Lung (tissue), 12 donors: ENCODE data around the gene FRMD4A. TPM values are rescaled to one million over a fixed set of nuclear protein-coding genes. Genes with fewer than 3 reads are reported as not detected.
"Not testable (repeated sequence)": the region's sequence is repeated elsewhere in the genome, so short reads cannot be mapped to it uniquely, and the experiment has no call there.

Experiments used
- ATAC-seq: fragments of 200-7000 bp; cut with Tn5 transposase; one replicate; pipeline ENCODE4 v1.9.1; 2020; ENCODE audit warnings: moderate number of reproducible peaks; ENCODE audit not compliant: insufficient read depth, low FRiP score
- DNase-seq, 3 donors: peaks; one replicate each; pipeline ENCODE4 v3.0.0-alpha.2; 2013 to 2017
- H3K27ac ChIP-seq, 2 donors: one replicate each; pipeline ENCODE4 v1.5.1; 2013; ENCODE audit warnings: mild to moderate bottlenecking in 2 of 2, moderate library complexity in 2 of 2, control low read depth in 1 of 2, inconsistent platforms in 1 of 2, low read depth in 1 of 2, low read length in 1 of 2
- H3K27me3 ChIP-seq, 3 donors: one replicate each; pipeline ENCODE4 v1.5.1; 2013; ENCODE audit warnings: low read length in 2 of 3; ENCODE audit not compliant: control insufficient read depth in 3 of 3, insufficient read depth in 3 of 3
- H3K36me3 ChIP-seq, 4 donors: one replicate each; pipeline ENCODE4 v1.5.1; 2013; ENCODE audit warnings: low read length in 4 of 4, mild to moderate bottlenecking in 1 of 4, moderate library complexity in 1 of 4; ENCODE audit not compliant: control insufficient read depth in 4 of 4, insufficient read depth in 4 of 4
- H3K4me1 ChIP-seq, 5 donors: one replicate each; pipeline ENCODE4 v1.5.1; 2013; ENCODE audit warnings: low read length in 5 of 5, mild to moderate bottlenecking in 2 of 5, moderate library complexity in 1 of 5; ENCODE audit not compliant: control insufficient read depth in 5 of 5, insufficient read depth in 5 of 5
- H3K4me3 ChIP-seq: one replicate; pipeline ENCODE4 v1.5.1; 2013; ENCODE audit warnings: mild to moderate bottlenecking, control low read depth, moderate library complexity
- H3K9ac ChIP-seq, 2 donors: one replicate each; pipeline ENCODE4 v1.5.1; 2013; ENCODE audit warnings: low read length in 2 of 2, control low read depth in 1 of 2; ENCODE audit not compliant: insufficient read depth in 1 of 2
- H3K9me3 ChIP-seq, 4 donors: one replicate each; pipeline ENCODE4 v1.5.1; 2013; ENCODE audit warnings: low read length in 3 of 4, mild to moderate bottlenecking in 1 of 4, moderate library complexity in 1 of 4; ENCODE audit not compliant: control insufficient read depth in 4 of 4, insufficient read depth in 3 of 4
- whole genome bisulfite sequencing, 2 donors: extraction: QIAGEN DNeasy Blood & Tissue Kit; methylation state at CpG; one replicate each; pipeline ENCODE4 v1.1.7; 2013; 5-methylcytosine and 5-hydroxymethylcytosine counted together
- polyA plus RNA-seq, 2 donors: library from polyadenylated mRNA; stranded (reverse); fragments of 200-250 nt; gene quantifications; one replicate each; pipeline ENCODE4 v1.2.1, GENCODE V29; 2013
- total RNA-seq, 2 donors: library from RNA; depleted of rRNA in 1 of 2; stranded (reverse); fragments of >200 nt in 1 of 2; gene quantifications; one replicate each; pipeline ENCODE4 v1.2.1, GENCODE V29; 2014 to 2021
- TF ChIP-seq, protein P1 (sequence below): IDR thresholded peaks from 2 replicates; pipeline ENCODE4 v1.5.1; 2012; ENCODE audit warnings: mild to moderate bottlenecking; ENCODE audit errors: control extremely low read depth, extremely low read depth
- donor health status: control.
- donor health status: control.
- donor health status: Bipolar disorder and iron deficiency.
- donor health status: healthy.
- donor health status: DM: yes; HTN: yes; CAD: no.

FRMD4A gene
- total and polyA plus RNA-seq, 4 donors = 12.0 to 64.5 (median 29.3) TPM

DNA sequence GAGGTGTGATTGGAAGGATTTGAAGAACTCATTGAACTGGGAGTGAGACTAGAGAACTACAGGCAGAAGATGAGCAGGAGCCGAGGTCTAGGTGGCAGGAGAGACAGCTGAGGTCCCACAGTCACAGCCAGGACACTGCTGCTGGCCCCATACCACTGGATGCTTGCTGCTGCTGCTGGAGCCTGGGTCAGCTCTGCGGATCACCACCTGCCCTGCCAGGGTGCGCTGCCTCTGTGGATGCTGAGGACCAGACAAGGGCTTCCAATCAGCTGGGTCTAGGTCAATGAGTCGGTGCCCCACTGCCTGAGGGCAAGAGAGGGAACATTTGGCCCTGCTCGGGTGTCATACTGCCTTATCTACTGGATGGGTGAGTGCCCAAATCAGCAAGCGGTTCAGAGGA lies 94.4 kb downstream of the FRMD4A start:
- Histone ChIP-seq H3K27ac (no peak overlapping the region), H3K9ac (no peak overlapping the region), H3K36me3 (no peaks in the 10 kb centered on the region), H3K27me3 (peaks cover 0 to 19% (median 0%) of the 10 kb centered on the region in 3 donors), H3K4me3 (no peak overlapping the region), H3K4me1 (peaks cover 0 to 8% (median 0%) of the 10 kb centered on the region in 5 donors), H3K9me3 (no peaks in the 10 kb centered on the region)
- WGBS, 2 donors = 76 to 86% methylated on average over 6 of the region's 6 CpGs
- DNase-seq (peak in 1 of 3 donors; percentile 33), ATAC-seq (no peak)
- TF ChIP-seq, protein P1, sequence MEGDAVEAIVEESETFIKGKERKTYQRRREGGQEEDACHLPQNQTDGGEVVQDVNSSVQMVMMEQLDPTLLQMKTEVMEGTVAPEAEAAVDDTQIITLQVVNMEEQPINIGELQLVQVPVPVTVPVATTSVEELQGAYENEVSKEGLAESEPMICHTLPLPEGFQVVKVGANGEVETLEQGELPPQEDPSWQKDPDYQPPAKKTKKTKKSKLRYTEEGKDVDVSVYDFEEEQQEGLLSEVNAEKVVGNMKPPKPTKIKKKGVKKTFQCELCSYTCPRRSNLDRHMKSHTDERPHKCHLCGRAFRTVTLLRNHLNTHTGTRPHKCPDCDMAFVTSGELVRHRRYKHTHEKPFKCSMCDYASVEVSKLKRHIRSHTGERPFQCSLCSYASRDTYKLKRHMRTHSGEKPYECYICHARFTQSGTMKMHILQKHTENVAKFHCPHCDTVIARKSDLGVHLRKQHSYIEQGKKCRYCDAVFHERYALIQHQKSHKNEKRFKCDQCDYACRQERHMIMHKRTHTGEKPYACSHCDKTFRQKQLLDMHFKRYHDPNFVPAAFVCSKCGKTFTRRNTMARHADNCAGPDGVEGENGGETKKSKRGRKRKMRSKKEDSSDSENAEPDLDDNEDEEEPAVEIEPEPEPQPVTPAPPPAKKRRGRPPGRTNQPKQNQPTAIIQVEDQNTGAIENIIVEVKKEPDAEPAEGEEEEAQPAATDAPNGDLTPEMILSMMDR = no peak

DNA sequence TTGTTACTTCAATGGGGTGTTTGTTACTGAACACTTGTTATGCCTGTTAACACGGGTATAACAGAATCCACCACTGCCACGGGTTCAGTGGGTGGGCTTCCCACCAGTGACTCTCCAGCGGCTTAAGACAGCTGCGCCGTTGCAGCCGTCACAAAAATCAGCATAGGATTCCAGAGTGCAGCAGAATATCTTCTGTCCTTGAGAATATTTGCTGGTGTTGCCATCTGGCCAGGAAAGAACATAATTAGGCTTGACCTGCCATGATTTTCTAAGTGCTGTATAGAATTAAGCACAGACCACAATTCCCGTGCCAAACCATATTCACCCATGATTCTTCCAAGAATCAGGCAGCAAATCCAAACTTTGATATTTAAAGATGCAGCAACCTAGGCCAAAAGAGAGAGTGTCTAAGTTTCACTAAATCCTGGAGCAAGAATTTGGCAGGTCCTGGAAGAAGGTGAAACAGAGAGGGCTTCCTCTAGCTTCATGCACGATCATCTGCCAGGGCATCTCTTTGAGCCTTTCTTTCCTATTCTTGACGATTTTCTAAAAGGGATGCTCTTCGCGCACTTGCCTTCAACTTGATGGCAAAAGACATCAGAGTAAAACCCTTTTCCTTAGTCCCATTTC lies 95.0 kb downstream of the FRMD4A start:
- DNase-seq (no peak), ATAC-seq (no peak)
- Histone ChIP-seq H3K36me3 (no peaks in the 10 kb centered on the region), H3K9ac (no peak overlapping the region), H3K27ac (no peak overlapping the region), H3K4me1 (peaks cover 0 to 8% (median 0%) of the 10 kb centered on the region in 5 donors), H3K27me3 (peaks cover 0 to 14% (median 0%) of the 10 kb centered on the region in 3 donors), H3K4me3 (no peak overlapping the region), H3K9me3 (no peaks in the 10 kb centered on the region)
- TF ChIP-seq, protein P1 = no peak
- WGBS, 2 donors = 85 to 90% methylated on average over 11 of the region's 11 CpGs

DNA sequence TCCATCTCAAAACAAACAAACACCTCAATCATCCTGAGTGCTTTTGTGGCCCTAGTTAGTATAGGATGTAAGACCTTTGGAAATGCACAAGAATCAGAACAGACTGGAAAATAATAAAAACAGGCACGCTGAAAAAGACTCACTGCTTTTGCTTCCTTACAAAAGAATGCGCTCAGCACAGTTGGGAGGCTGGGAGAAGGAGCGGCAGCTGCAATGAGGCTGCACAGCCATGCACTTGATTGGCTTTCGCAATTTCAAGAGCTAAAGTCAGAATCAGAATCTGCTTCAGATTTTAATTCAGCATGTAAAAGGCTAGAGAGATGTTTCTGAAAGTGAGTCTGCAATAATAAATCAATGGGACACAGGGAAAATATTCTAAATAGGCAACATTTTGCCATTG lies 97.2 kb downstream of the FRMD4A start:
- H3K9ac ChIP-seq = no peak overlapping the region
- H3K4me3 ChIP-seq = no peak overlapping the region
- no peaks in the 10 kb centered on the region for H3K9me3 ChIP-seq
- H3K4me1 ChIP-seq = peaks cover 0 to 8% (median 0%) of the 10 kb centered on the region in 5 donors
- TF ChIP-seq, protein P1 = no peak
- no peak for ATAC-seq
- 78 to 86% methylated on average over 4 of the region's 4 CpGs for WGBS, 2 donors
- no peak for DNase-seq
- H3K27me3 ChIP-seq = peaks cover 0 to 4% (median 0%) of the 10 kb centered on the region in 3 donors
- H3K36me3 ChIP-seq = no peaks in the 10 kb centered on the region
- no peak overlapping the region for H3K27ac ChIP-seq

DNA sequence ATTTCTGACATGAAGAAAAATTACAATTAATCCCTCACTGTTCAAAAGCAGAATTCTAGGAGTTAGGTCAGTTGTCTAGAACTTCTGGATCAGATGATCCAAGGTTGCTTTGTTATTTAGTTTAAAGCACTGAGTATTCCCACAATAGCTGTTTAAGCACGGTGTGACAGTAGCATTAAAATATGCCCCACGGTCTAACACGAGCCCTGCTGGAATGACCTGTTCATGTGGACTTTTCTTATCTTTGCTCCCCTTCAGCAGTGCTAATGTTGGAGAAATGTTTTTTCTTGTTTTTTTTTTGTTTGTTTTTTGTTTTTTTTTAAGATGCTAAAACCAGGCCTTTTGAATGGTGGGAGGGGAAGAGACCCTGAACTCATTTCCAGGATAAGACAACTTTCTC lies 101.9 kb downstream of the FRMD4A start:
- not testable (repeated sequence) for DNase-seq, H3K4me3 ChIP-seq, ATAC-seq, H3K36me3 ChIP-seq, H3K4me1 ChIP-seq, H3K27ac ChIP-seq, H3K9ac ChIP-seq, H3K27me3 ChIP-seq, H3K9me3 ChIP-seq
- 79 to 85% methylated on average over 3 of the region's 3 CpGs for WGBS, 2 donors
